Measurements from ENCODE around the gene SND1.

Gene SND1

GRCh38 chr7:127704211-127704610 lies 52.2 kb downstream of the SND1 start:
- POLR2A ChIA-PET, result no interaction called here
- TF ChIP-seq ATF2 (tag by site-specific recombination; IDR thresholded peaks at IDR 0.05; ENCODE audit: low read depth), result no peak
- no peak for TF ChIP-seq ZNF610 (tag by site-specific recombination; IDR thresholded peaks at IDR 0.05; ENCODE audit: borderline replicate concordance)
- no peak for TF ChIP-seq ZNF843 (tag by site-specific recombination; IDR thresholded peaks at IDR 0.05)
- no peak for TF ChIP-seq ZNF560 (tag by site-specific recombination; IDR thresholded peaks at IDR 0.05; ENCODE audit: borderline replicate concordance)
- TF ChIP-seq ZNF112 (tag by site-specific recombination; IDR thresholded peaks at IDR 0.05), result no peak
- TF ChIP-seq ZNF488 (tag by site-specific recombination; IDR thresholded peaks at IDR 0.05), result no peak
- no peak for TF ChIP-seq ZNF211 (tag by site-specific recombination; IDR thresholded peaks at IDR 0.05; ENCODE audit: low read depth)
- Histone ChIP-seq H3K27ac (ENCODE audit: extremely low read depth, low read depth, low read length) (no peak overlapping the region), H3K9me3 (ENCODE audit: control insufficient read depth, insufficient read depth, low read depth, low read length) (no peaks in the 10 kb centered on the region), H3K4me3 (ENCODE audit: low read depth, low read length) (no peak overlapping the region), H3K4me1 (ENCODE audit: control insufficient read depth, insufficient read depth, low read length) (no peaks in the 10 kb centered on the region), H3K36me3 (ENCODE audit: control insufficient read depth in 2 of 2, insufficient read depth in 1 of 2, low read length in 2 of 2) (peaks cover 23 to 94% of the 10 kb centered on the region in 2 experiments)
- CTCF ChIA-PET, result interaction anchor here (0.6 to 2.8 kb wide), 2 partner anchors 366 to 505 kb away, joined by 4 to 19 read pairs; no protein-coding TSS in a partner anchor

GRCh38 chr7:127705461-127705959 lies 53.5 kb downstream of the SND1 start:
- Histone ChIP-seq H3K4me1 (ENCODE audit: control insufficient read depth, insufficient read depth, low read length) (no peaks in the 10 kb centered on the region), H3K36me3 (ENCODE audit: control insufficient read depth in 2 of 2, insufficient read depth in 1 of 2, low read length in 2 of 2) (peaks cover 27 to 93% of the 10 kb centered on the region in 2 experiments), H3K27ac (ENCODE audit: extremely low read depth, low read depth, low read length) (no peak overlapping the region), H3K9me3 (ENCODE audit: control insufficient read depth, insufficient read depth, low read depth, low read length) (no peaks in the 10 kb centered on the region), H3K4me3 (ENCODE audit: low read depth, low read length) (no peak overlapping the region)
- ChIA-PET CTCF (interaction anchor here (1.3 to 7.9 kb wide), 2 partner anchors 12 to 503 kb away, joined by 3 to 148 read pairs; no protein-coding TSS in a partner anchor), POLR2A (no interaction called here)
- TF ChIP-seq ZNF600 (tag by site-specific recombination; IDR thresholded peaks at IDR 0.05) (no peak), OVOL3 (tag by site-specific recombination; IDR thresholded peaks at IDR 0.05) (no peak), ZNF837 (tag by site-specific recombination; IDR thresholded peaks at IDR 0.05) (no peak), GFI1B (tag by site-specific recombination; IDR thresholded peaks at IDR 0.05) (no peak)

- no peaks in the 10 kb centered on the region for H3K4me1 ChIP-seq (ENCODE audit: control insufficient read depth, insufficient read depth, low read length)
- H3K36me3 ChIP-seq (ENCODE audit: control insufficient read depth in 2 of 2, insufficient read depth in 1 of 2, low read length in 2 of 2), result peaks cover 21 to 90% of the 10 kb centered on the region in 2 experiments
- H3K4me3 ChIP-seq (ENCODE audit: low read depth, low read length), result no peak overlapping the region
- CTCF ChIA-PET, result interaction anchor here (0.6 to 7.9 kb wide), 11 partner anchors 13 to 502 kb away, joined by 3 to 148 read pairs (median 3); no protein-coding TSS in a partner anchor
- no peak overlapping the region for H3K27ac ChIP-seq (ENCODE audit: extremely low read depth, low read depth, low read length)
- POLR2A ChIA-PET, result no interaction called here
- TF ChIP-seq ZSCAN23 (tag by site-specific recombination; IDR thresholded peaks at IDR 0.05) (no peak), BCL11B (tag by site-specific recombination; IDR thresholded peaks at IDR 0.05; ENCODE audit: low read depth) (no peak), ZNF776 (tag by site-specific recombination; IDR thresholded peaks at IDR 0.05; ENCODE audit: borderline replicate concordance) (no peak), PBX3 (CRISPR knock-in tag; IDR thresholded peaks at IDR 0.05) (no peak), ZNF521 (tag by site-specific recombination; IDR thresholded peaks at IDR 0.05) (no peak), ZNF335 (tag by site-specific recombination; conservative IDR thresholded peaks at IDR 0.05) (no peak), TSHZ1 (tag by site-specific recombination; IDR thresholded peaks at IDR 0.05; ENCODE audit: borderline replicate concordance) (no peak), KLF7 (tag by site-specific recombination; IDR thresholded peaks at IDR 0.05; ENCODE audit: borderline replicate concordance) (no peak), ZNF473 (tag by site-specific recombination; IDR thresholded peaks at IDR 0.05) (no peak), ZNF792 (tag by site-specific recombination; IDR thresholded peaks at IDR 0.05) (no peak), ZNF37A (tag by site-specific recombination; IDR thresholded peaks at IDR 0.05) (no peak), ZFP41 (tag by site-specific recombination; IDR thresholded peaks at IDR 0.05; ENCODE audit: borderline replicate concordance) (no peak)
- no peaks in the 10 kb centered on the region for H3K9me3 ChIP-seq (ENCODE audit: control insufficient read depth, insufficient read depth, low read depth, low read length)
Measured at GRCh38 chr7:127706766-127707165, 54.8 kb downstream of the SND1 start.
